WI38 (cell line): Measurements from ENCODE around the gene METTL16.
"Not testable (repeated sequence)": the region's sequence is repeated elsewhere in the genome, so short reads cannot be mapped to it uniquely, and the experiment has no call there.

Experiments
- H3K4me3 ChIP-seq: 2 replicates; pipeline ENCODE4 v1.5.1; 2011; ENCODE audit warnings: low read depth, mild to moderate bottlenecking, control low read depth, low read length
- CTCF ChIP-seq: IDR thresholded peaks from 2 replicates; pipeline ENCODE4 v1.5.1; 2012; ENCODE audit warnings: low read depth, mild to moderate bottlenecking, control low read depth, low read length

The METTL16 gene

GRCh38 chr17:2511138-2511461 is 588 bp downstream of the METTL16 start:
- H3K4me3 ChIP-seq, result peak overlapping the region; percentile 80
- no peak for TF ChIP-seq CTCF

- peak overlapping the region; percentile 80 for H3K4me3 ChIP-seq
These were observed 1.1 kb downstream of the METTL16 start for GRCh38 chr17:2510559-2510958.

GRCh38 chr17:2508035-2508434 is 3.7 kb downstream of the METTL16 start:
- TF ChIP-seq CTCF, result no peak
- H3K4me3 ChIP-seq, result no peak overlapping the region

More at GRCh38 chr17:2510559-2510958, 1.1 kb downstream of the METTL16 start:
- TF ChIP-seq CTCF, result no peak

DNA sequence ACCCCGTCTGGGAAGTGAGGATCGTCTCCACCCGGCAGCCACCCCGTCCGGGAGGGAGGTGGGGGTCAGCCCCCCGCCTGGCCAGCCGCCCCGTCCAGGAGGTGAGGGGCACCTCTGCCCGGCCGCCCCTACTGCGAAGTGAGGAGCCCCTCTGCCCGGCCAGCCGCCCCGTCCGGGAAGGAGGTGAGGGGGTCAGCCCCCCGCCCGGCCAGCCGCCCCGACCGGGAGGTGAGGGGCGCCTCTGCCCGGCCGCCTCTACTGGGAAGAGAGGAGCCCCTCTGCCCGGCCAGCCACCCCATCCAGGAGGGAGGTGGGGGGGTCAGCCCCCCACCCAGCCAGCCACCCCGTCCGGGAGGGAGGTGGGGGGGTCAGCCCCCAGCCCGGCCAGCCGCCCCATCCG is 4.7 kb downstream of the METTL16 start:
- H3K4me3 ChIP-seq, result not testable (repeated sequence)

- no peak overlapping the region for H3K4me3 ChIP-seq
- no peak for TF ChIP-seq CTCF
These were observed 8.1 kb downstream of the METTL16 start for GRCh38 chr17:2503627-2504026.

GRCh38 chr17:2502871-2503580 is 8.7 kb downstream of the METTL16 start:
- no peak overlapping the region for H3K4me3 ChIP-seq
- TF ChIP-seq CTCF, result no peak

DNA sequence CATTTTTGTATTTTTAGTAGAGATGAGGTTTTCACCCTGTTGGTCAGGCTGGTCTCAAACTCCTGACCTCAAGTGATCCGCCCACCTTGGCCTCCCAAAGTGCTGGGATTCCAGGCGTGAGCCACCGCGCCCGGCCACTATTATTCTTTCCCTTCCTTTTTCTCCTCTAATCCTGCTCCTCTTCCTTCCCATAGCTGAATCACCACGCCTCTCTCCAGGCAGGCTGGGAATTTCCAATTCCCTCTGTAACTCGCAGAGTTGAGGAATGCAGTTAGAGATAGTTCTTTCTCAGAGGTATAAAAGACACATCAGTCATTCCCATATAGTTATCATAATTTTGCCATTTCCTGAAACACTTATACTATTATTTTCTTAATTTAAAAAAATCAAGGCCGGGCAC is 11.2 kb downstream of the METTL16 start:
- no peak overlapping the region for H3K4me3 ChIP-seq
- no peak for TF ChIP-seq CTCF

DNA sequence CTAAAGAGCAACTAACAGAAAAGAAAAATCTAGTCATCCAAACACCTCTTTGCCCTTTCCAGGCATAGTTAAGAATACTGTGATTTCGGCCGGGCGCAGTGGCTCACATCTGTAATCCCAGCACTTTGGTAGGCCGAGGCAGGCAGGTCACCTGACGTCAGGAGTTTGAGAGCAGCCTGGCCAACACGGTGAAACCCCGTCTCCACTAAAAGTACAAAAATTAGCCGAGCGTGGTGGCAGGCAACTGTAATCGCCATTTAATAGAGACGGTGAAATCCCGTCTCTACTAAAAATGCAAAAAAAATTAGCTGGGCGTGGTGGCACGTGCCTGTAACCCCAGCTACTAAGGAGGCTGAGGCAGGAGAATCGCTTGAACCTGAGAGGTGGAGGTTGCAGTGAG is 22.4 kb downstream of the METTL16 start:
- not testable (repeated sequence) for H3K4me3 ChIP-seq
